ENCODE data around the gene LAGE3.

Gene LAGE3

DNA sequence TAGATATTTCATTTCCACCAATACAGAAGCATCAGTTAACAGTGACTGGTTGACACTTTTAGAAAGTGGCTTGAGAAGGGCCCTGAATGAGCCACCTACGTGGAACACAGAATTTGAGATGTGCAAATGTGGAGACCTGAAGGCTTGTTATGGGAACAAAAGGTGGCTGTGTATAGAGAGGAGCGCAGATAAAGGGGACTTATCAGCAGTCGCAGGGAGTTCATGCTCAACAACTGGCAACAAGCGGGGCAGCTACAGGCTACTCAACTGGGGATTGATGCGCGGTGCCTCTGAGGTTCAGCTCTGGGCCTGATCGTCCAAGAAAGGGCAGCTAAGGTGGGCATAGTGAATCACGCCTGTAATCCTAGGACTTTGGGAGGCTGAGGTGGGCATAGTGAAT is 40.3 kb upstream of the LAGE3 start:
- no peak for TF ChIP-seq EZH2phosphoT487 (IDR thresholded peaks at IDR 0.05; ENCODE audit: borderline replicate concordance)
- TF ChIP-seq, protein P1, sequence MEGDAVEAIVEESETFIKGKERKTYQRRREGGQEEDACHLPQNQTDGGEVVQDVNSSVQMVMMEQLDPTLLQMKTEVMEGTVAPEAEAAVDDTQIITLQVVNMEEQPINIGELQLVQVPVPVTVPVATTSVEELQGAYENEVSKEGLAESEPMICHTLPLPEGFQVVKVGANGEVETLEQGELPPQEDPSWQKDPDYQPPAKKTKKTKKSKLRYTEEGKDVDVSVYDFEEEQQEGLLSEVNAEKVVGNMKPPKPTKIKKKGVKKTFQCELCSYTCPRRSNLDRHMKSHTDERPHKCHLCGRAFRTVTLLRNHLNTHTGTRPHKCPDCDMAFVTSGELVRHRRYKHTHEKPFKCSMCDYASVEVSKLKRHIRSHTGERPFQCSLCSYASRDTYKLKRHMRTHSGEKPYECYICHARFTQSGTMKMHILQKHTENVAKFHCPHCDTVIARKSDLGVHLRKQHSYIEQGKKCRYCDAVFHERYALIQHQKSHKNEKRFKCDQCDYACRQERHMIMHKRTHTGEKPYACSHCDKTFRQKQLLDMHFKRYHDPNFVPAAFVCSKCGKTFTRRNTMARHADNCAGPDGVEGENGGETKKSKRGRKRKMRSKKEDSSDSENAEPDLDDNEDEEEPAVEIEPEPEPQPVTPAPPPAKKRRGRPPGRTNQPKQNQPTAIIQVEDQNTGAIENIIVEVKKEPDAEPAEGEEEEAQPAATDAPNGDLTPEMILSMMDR (conservative IDR thresholded peaks at IDR 0.05; ENCODE audit: low read length): no peak
- Histone ChIP-seq H3K9me2 (replicated peaks; ENCODE audit: low read depth, low read length) (no peaks in the 10 kb centered on the region), H3K36me3 (ENCODE audit: insufficient read depth, low read length) (no peaks in the 10 kb centered on the region), H3K27me3 (ENCODE audit: insufficient read depth, low read length, poor library complexity, severe bottlenecking) (no peaks in the 10 kb centered on the region), H4K20me1 (ENCODE audit: insufficient read depth, low read length, poor library complexity, severe bottlenecking) (no peaks in the 10 kb centered on the region), H3K4me3 (ENCODE audit: low read length, poor library complexity, severe bottlenecking) (no peak overlapping the region), H2AFZ (ENCODE audit: low read length) (no peak overlapping the region), H3K4me1 (ENCODE audit: insufficient read depth, low read length, poor library complexity, severe bottlenecking) (no peaks in the 10 kb centered on the region), H3K9me3 (ENCODE audit: insufficient read depth, low read depth, low read length) (no peaks in the 10 kb centered on the region), H3K4me2 (ENCODE audit: low read depth, low read length, poor library complexity, severe bottlenecking) (no peak overlapping the region), H3K79me2 (ENCODE audit: insufficient read depth, low read length) (peaks cover 8% of the 10 kb centered on the region; the same call in 1 of the 2 replicates), H3F3A (ENCODE audit: low read depth) (no peaks in the 10 kb centered on the region), H3K9ac (ENCODE audit: low read depth, low read length, poor library complexity, severe bottlenecking) (no peak overlapping the region)

DNA sequence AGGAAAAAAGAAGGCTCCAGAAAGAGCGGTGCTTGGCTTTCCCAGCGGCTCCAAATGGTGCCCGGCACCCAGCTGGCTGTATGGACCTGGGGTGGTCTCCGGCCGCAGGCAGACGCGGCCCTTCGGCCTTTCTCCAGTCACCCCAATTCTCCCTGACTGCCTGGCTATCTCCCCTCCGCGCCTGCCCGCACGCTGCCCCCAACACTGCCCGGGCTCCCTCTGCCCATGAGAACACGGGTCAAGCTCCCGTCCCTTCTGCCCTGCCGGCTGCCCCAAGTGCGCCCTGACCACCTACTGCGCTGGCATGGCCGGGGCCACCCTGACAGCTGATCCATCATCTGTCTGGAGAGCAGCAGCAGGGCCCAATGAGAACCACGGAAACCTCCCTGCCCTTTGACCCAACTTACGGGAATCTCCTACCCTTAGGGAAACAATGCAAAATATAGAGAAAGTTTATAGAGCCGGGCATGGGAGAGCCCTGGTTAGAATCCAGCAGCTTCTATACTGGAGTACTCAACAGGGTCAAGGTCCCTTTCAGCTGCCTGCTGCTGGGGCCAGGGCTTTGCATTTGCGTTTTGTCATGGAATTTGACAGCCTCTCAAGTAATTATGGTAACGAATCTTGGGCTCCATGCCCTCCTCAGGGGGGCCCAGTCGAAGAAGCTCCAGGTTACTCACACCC is 38.2 kb upstream of the LAGE3 start:
- H3K36me3 ChIP-seq (ENCODE audit: insufficient read depth, low read length): no peaks in the 10 kb centered on the region
- H3K9me3 ChIP-seq (ENCODE audit: insufficient read depth, low read depth, low read length): no peaks in the 10 kb centered on the region
- no peak overlapping the region for H2AFZ ChIP-seq (ENCODE audit: low read length)
- no peak overlapping the region for H3K4me3 ChIP-seq (ENCODE audit: low read length, poor library complexity, severe bottlenecking)
- no peaks in the 10 kb centered on the region for H4K20me1 ChIP-seq (ENCODE audit: insufficient read depth, low read length, poor library complexity, severe bottlenecking)
- H3K9me2 ChIP-seq (replicated peaks; ENCODE audit: low read depth, low read length): no peaks in the 10 kb centered on the region
- H3F3A ChIP-seq (ENCODE audit: low read depth): no peaks in the 10 kb centered on the region
- no peaks in the 10 kb centered on the region for H3K4me1 ChIP-seq (ENCODE audit: insufficient read depth, low read length, poor library complexity, severe bottlenecking)
- no peak overlapping the region for H3K9ac ChIP-seq (ENCODE audit: low read depth, low read length, poor library complexity, severe bottlenecking)
- H3K4me2 ChIP-seq (ENCODE audit: low read depth, low read length, poor library complexity, severe bottlenecking): no peak overlapping the region
- peaks cover 8% of the 10 kb centered on the region; the same call in 1 of the 2 replicates for H3K79me2 ChIP-seq (ENCODE audit: insufficient read depth, low read length)
- TF ChIP-seq EZH2phosphoT487 (IDR thresholded peaks at IDR 0.05; ENCODE audit: borderline replicate concordance): no peak
- H3K27me3 ChIP-seq (ENCODE audit: insufficient read depth, low read length, poor library complexity, severe bottlenecking): no peaks in the 10 kb centered on the region

DNA sequence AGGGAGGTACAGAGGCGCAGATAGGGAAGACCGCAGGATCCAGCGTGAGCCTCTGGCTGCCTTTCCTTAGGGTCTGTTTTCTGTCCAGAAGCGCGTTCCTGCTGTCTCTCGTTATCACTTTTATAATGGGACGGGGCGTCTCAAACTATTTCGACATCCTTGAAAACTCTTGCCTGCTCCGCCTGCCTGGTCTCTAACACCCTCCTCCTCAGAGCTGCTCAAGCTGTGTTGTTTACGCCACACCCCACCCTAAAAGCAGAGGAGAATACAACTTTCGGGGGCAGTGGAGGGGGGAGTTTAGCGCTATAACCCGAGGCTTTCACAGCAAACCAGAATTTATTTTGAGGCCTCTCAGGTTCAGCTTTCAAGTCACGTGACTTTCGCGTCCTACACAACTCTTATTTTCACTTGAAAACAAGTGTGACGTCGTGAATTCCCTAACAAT is 37.6 kb upstream of the LAGE3 start:
- Histone ChIP-seq H3K4me1 (ENCODE audit: insufficient read depth, low read length, poor library complexity, severe bottlenecking) (peaks cover 2% of the 10 kb centered on the region), H3K9ac (ENCODE audit: low read depth, low read length, poor library complexity, severe bottlenecking) (peak overlapping the region; percentile 56), H3K9me3 (ENCODE audit: insufficient read depth, low read depth, low read length) (no peaks in the 10 kb centered on the region), H2AFZ (ENCODE audit: low read length) (no peak overlapping the region), H3K4me3 (ENCODE audit: low read length, poor library complexity, severe bottlenecking) (peak overlapping the region; percentile 69), H4K20me1 (ENCODE audit: insufficient read depth, low read length, poor library complexity, severe bottlenecking) (no peaks in the 10 kb centered on the region), H3F3A (ENCODE audit: low read depth) (no peaks in the 10 kb centered on the region), H3K36me3 (ENCODE audit: insufficient read depth, low read length) (no peaks in the 10 kb centered on the region), H3K27me3 (ENCODE audit: insufficient read depth, low read length, poor library complexity, severe bottlenecking) (no peaks in the 10 kb centered on the region), H3K4me2 (ENCODE audit: low read depth, low read length, poor library complexity, severe bottlenecking) (peak overlapping the region; percentile 74), H3K9me2 (replicated peaks; ENCODE audit: low read depth, low read length) (no peaks in the 10 kb centered on the region), H3K79me2 (ENCODE audit: insufficient read depth, low read length) (peaks cover 8% of the 10 kb centered on the region; the same call in 1 of the 2 replicates)
- TF ChIP-seq, protein P1 (conservative IDR thresholded peaks at IDR 0.05; ENCODE audit: low read length): no peak
- TF ChIP-seq EZH2phosphoT487 (IDR thresholded peaks at IDR 0.05; ENCODE audit: borderline replicate concordance): no peak

Data from Loucy (cell line).